Heart left ventricle (tissue), 16 donors: ENCODE results near the gene CTSA. TPM values are rescaled to one million over a fixed set of nuclear protein-coding genes. Genes with fewer than 3 reads are reported as not detected.

Experiments used
- ATAC-seq, 4 donors: fragments of 200-7000 bp; cut with Tn5 transposase; one replicate each; pipeline ENCODE4 v1.9.1; 2020 to 2022; ENCODE audit warnings: moderate library complexity in 4 of 4, mild to moderate bottlenecking in 3 of 4, moderate number of reproducible peaks in 1 of 4
- DNase-seq, 5 donors: peaks; one replicate each; pipeline ENCODE4 v3.0.0-alpha.2; 2020
- H3K27ac ChIP-seq, 12 donors: fragments of 200-600 bp; sonication (generic) in 4 of 12; one replicate each; pipeline versions ENCODE4 v1.5.0 to v1.8.0; 2016 to 2022; ENCODE audit warnings: mild to moderate bottlenecking in 2 of 12
- H3K27me3 ChIP-seq, 9 donors: fragments of 200-600 bp; sonication (generic) in 2 of 9; one replicate each; pipeline versions ENCODE4 v1.5.1 to v1.8.0; 2016 to 2022; ENCODE audit warnings: mild to moderate bottlenecking in 3 of 9
- H3K36me3 ChIP-seq, 9 donors: fragments of 200-600 bp; sonication (generic) in 2 of 9; one replicate each; pipeline versions ENCODE4 v1.5.0 to v1.8.0; 2018 to 2022; ENCODE audit warnings: mild to moderate bottlenecking in 2 of 9
- H3K4me1 ChIP-seq, 12 donors: fragments of 200-600 bp; sonication (generic) in 4 of 12; one replicate each; pipeline versions ENCODE4 v1.5.0 to v1.8.0; 2016 to 2022; ENCODE audit warnings: mild to moderate bottlenecking in 3 of 12
- H3K4me3 ChIP-seq, 12 donors: fragments of 200-600 bp; sonication (generic) in 4 of 12; one replicate each; pipeline versions ENCODE4 v1.5.0 to v1.8.0; 2017 to 2022; ENCODE audit warnings: mild to moderate bottlenecking in 9 of 12, moderate library complexity in 4 of 12
- H3K9me3 ChIP-seq, 12 donors: fragments of 200-600 bp; sonication (generic) in 4 of 12; one replicate each; pipeline versions ENCODE4 v1.5.0 to v1.8.0; 2016 to 2022; ENCODE audit warnings: mild to moderate bottlenecking in 1 of 12
- POLR2A ChIP-seq, 2 donors: fragments of 450-650 bp; IDR thresholded peaks; one replicate each; pipeline ENCODE4 v1.6.1; 2017; ENCODE audit warnings: antibody characterized with exemption in 2 of 2, mild to moderate bottlenecking in 2 of 2, moderate library complexity in 2 of 2
- WGBS, 4 donors: extraction: QIAGEN DNeasy Blood & Tissue Kit in 2 of 4; methylation state at CpG; one replicate each; pipeline versions ENCODE4 v1.1.5 to v1.1.7; 2013 to 2018; 5-methylcytosine and 5-hydroxymethylcytosine counted together
- intact Hi-C, 10 donors: fragments of 100-400 bp; cut with DNase I; formaldehyde crosslinking; loops; one replicate each; pipeline versions ENCODE4 v1.11.1 to v1.14.2; 2022
- polyA plus RNA-seq, 2 donors: library from polyadenylated mRNA; stranded (reverse); fragments of 200-250 nt; gene quantifications; one replicate each; pipeline ENCODE4 v1.2.3, GENCODE V29; 2013
- total RNA-seq, 9 donors: library from RNA; depleted of rRNA in 2 of 9; stranded (reverse); fragments of >200 nt in 2 of 9; fragmentation: NEBNext Ultra II Directional in 3 of 9; extraction: Animal tissue kit (Norgen Biotek cat#: 25700) in 3 of 9; gene quantifications; one replicate each; pipeline versions ENCODE4 v1.1.0 to v1.2.4, GENCODE V29; 2016 to 2023
- TF ChIP-seq, protein P1 (sequence below), 12 donors: fragments of 200-600 bp; sonication (generic) in 4 of 12; IDR thresholded peaks; one replicate each; pipeline versions ENCODE4 v1.5.0 to v1.8.0; 2018 to 2022; ENCODE audit warnings: antibody characterized with exemption in 12 of 12, mild to moderate bottlenecking in 5 of 12
- donor health status: ischemic (EF 13 %, LVEDD 7.1; RV severe dilation, severe dysfunction).
- donor health status: healthy with polysubstance abuse.
- donor health status: DM: no; HTN: yes; CAD: no.
- donor health status: DM: no; HTN: no; CAD: no.
- donor health status: ischemic (EF 25% LVEDD 6.9; RV normal size, moderate dysfunction).
- donor health status: ischemic (EF 25% LVEDD 5.7; RV mildly dilated, moderate dysfunction).
- donor health status: healthy.
- donor health status: DM: yes; HTN: yes; CAD: no.
- donor health status: ischemic (EF 35%, LVEDD 5.7; RV mildly dilated, moderate dysfunction).
- donor health status: nonischemic (EF 11% LVEDD 7.7; RV severe dilation, severe dysfunction).
- donor health status: DM: yes; HTN: yes; CAD: no.
- donor health status: PGD.
- donor health status: ischemic (EF 29% LVEDD 5.4; RV normal size, mild dysfunction).
- donor health status: nonischemic (EF 23%, LVEDD 6.1; RV moderate dilation, normal function).

CTSA gene
- total and polyA plus RNA-seq, 11 donors, result 62.5 to 214 (median 107) TPM

- 59 to 73% (median 63%) methylated on average over 2 of the region's 2 CpGs for WGBS, 4 donors
- H3K27ac ChIP-seq, result no peak overlapping the region
- intact Hi-C loops, result loop anchor here in 3 of 10 donors (5.0 to 10.0 kb wide), 2 partner anchors 50 to 103 kb away; partner anchors contain the start of genes SNX21 (in 2 of the 3) and SPATA25 (in 1 of the 3)
- no peaks in the 10 kb centered on the region for H3K9me3 ChIP-seq
- no peak for DNase-seq
- no peak for ATAC-seq
- no peaks in the 10 kb centered on the region for H3K27me3 ChIP-seq
- H3K36me3 ChIP-seq, result peaks cover under 1 to 63% (median 57%) of the 10 kb centered on the region in 9 donors
- H3K4me3 ChIP-seq, result no peak overlapping the region
- TF ChIP-seq POLR2A (IDR thresholded peaks at IDR 0.05), result no peak
- TF ChIP-seq, protein P1, sequence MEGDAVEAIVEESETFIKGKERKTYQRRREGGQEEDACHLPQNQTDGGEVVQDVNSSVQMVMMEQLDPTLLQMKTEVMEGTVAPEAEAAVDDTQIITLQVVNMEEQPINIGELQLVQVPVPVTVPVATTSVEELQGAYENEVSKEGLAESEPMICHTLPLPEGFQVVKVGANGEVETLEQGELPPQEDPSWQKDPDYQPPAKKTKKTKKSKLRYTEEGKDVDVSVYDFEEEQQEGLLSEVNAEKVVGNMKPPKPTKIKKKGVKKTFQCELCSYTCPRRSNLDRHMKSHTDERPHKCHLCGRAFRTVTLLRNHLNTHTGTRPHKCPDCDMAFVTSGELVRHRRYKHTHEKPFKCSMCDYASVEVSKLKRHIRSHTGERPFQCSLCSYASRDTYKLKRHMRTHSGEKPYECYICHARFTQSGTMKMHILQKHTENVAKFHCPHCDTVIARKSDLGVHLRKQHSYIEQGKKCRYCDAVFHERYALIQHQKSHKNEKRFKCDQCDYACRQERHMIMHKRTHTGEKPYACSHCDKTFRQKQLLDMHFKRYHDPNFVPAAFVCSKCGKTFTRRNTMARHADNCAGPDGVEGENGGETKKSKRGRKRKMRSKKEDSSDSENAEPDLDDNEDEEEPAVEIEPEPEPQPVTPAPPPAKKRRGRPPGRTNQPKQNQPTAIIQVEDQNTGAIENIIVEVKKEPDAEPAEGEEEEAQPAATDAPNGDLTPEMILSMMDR (IDR thresholded peaks at IDR 0.05), result no peak
- peaks cover 0 to 28% (median 20%) of the 10 kb centered on the region in 12 donors for H3K4me1 ChIP-seq
These were observed 46.6 kb downstream of the CTSA start for GRCh38 chr20:45937765-45938164.

DNA sequence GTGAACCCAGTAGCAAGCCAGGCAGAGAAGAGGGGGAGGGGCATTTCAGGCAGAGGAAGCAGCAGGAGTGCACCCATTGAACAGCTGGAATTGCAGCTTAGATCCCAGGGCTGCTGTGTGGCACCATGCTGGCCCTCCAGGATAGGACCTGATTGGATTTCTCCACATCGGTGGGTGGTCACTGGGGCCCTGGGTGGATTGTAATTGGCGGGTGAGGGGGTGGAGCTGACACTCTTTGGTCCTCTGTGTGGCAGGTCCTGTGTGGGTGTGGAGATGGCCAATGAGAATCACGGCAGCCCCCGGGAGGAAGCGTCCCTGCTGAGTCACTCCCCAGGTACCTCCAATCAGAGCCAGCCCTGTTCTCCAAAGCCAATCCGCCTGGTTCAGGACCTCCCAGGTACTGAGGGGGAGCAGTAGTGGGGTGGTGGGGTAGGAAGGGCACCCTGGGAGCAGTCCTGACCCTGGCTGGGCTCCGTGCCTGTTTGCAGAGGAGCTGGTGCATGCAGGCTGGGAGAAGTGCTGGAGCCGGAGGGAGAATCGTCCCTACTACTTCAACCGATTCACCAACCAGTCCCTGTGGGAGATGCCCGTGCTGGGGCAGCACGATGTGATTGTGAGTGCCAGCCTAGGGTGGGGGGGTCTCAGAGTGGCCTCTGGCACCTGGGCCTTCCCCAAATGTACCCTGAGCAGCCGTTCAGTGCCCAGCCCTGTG lies 47.7 kb downstream of the CTSA start:
- TF ChIP-seq POLR2A (IDR thresholded peaks at IDR 0.05), result no peak
- TF ChIP-seq, protein P1 (IDR thresholded peaks at IDR 0.05), result no peak
- 86 to 94% (median 89%) methylated on average over 9 to 13 of the region's 13 CpGs for WGBS, 4 donors
- Histone ChIP-seq H3K36me3 (peaks cover 2 to 71% (median 68%) of the 10 kb centered on the region in 9 donors), H3K27me3 (no peaks in the 10 kb centered on the region), H3K9me3 (no peaks in the 10 kb centered on the region), H3K27ac (no peak overlapping the region), H3K4me3 (no peak overlapping the region), H3K4me1 (peaks cover 0 to 21% (median 11%) of the 10 kb centered on the region in 12 donors)
- DNase-seq (no peak), ATAC-seq (no peak)
- intact Hi-C loops, result loop anchor here in 3 of 10 donors (5.0 to 10.0 kb wide), 2 partner anchors 52 to 104 kb away; partner anchors contain the start of genes SNX21 (in 2 of the 3) and SPATA25 (in 1 of the 3)

GRCh38 chr20:45940053-45940452 lies 48.9 kb downstream of the CTSA start:
- Histone ChIP-seq H3K36me3 (peaks cover 2 to 83% (median 80%) of the 10 kb centered on the region in 9 donors), H3K9me3 (no peaks in the 10 kb centered on the region), H3K4me1 (peaks cover 0 to 27% (median 11%) of the 10 kb centered on the region in 12 donors), H3K4me3 (no peak overlapping the region), H3K27me3 (no peaks in the 10 kb centered on the region), H3K27ac (no peak overlapping the region)
- no peak for ATAC-seq
- no peak for DNase-seq
- 86 to 96% (median 94%) methylated on average over 3 of the region's 3 CpGs for WGBS, 4 donors
- TF ChIP-seq POLR2A (IDR thresholded peaks at IDR 0.05), result no peak
- TF ChIP-seq, protein P1 (IDR thresholded peaks at IDR 0.05), result no peak
- intact Hi-C loops, result no loop called here

DNA sequence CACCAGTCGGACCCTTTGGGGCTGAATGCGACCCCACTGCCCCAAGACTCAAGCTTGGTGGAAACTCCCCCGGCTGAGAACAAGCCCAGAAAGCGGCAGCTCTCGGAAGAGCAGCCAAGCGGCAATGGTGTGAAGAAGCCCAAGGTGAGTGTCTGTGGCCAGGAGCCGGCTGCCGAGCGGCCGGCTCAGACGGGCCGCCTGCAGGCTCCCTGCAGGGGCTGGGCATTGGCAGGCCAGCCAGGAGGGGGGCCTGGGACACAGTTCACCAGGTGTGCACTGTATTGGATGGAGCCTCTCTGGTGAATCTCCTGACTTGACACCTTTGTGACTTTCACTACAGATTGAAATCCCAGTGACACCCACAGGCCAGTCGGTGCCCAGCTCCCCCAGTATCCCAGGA lies 49.3 kb downstream of the CTSA start:
- 94 to 97% (median 95%) methylated on average over 7 to 13 of the region's 13 CpGs for WGBS, 4 donors
- Histone ChIP-seq H3K27me3 (no peaks in the 10 kb centered on the region), H3K9me3 (no peaks in the 10 kb centered on the region), H3K4me3 (no peak overlapping the region), H3K4me1 (peaks cover 0 to 31% (median 11%) of the 10 kb centered on the region in 12 donors), H3K27ac (no peak overlapping the region), H3K36me3 (peaks cover 2 to 87% (median 84%) of the 10 kb centered on the region in 9 donors)
- ATAC-seq, result no peak
- TF ChIP-seq POLR2A (IDR thresholded peaks at IDR 0.05), result no peak
- intact Hi-C loops, result no loop called here
- DNase-seq, result no peak
